Neural crest cell (in vitro differentiated cells): Measurements from ENCODE around the gene GSX1. TPM values are rescaled to one million over a fixed set of nuclear protein-coding genes. Genes with fewer than 3 reads are reported as not detected.

Experiments used
- DNase-seq: peaks from one replicate; pipeline ENCODE4 v3.0.0; 2021; ENCODE audit warnings: low read depth, mixed read lengths, low spot score
- H3K27ac Mint-ChIP-seq: one replicate; pipeline ENCODE4 v1.8.0; 2021; ENCODE audit warnings: mild to moderate bottlenecking, mixed read lengths; ENCODE audit not compliant: unreplicated experiment
- H3K27me3 Mint-ChIP-seq: 2 replicates; pipeline ENCODE4 v1.8.0; 2021; ENCODE audit warnings: low read depth, mild to moderate bottlenecking, mixed read lengths
- H3K36me3 Mint-ChIP-seq: 2 replicates; pipeline ENCODE4 v1.8.0; 2021; ENCODE audit warnings: low read depth, mild to moderate bottlenecking, mixed read lengths
- H3K4me1 Mint-ChIP-seq: 2 replicates; pipeline ENCODE4 v1.8.0; 2021; ENCODE audit warnings: mixed read lengths
- H3K4me3 Mint-ChIP-seq: one replicate; pipeline ENCODE4 v1.8.0; 2021; ENCODE audit warnings: mild to moderate bottlenecking, mixed read lengths
- H3K9me3 Mint-ChIP-seq: 2 replicates; pipeline ENCODE4 v1.8.0; 2021; ENCODE audit warnings: mixed read lengths
- CTCF ChIP-seq: fragments of 200-600 bp; sonication (generic); conservative IDR thresholded peaks from 2 replicates; pipeline ENCODE4 v1.5.0; 2021; ENCODE audit warnings: antibody characterized with exemption, mild to moderate bottlenecking
- total RNA-seq: library from RNA; stranded (reverse); gene quantifications from 2 replicates; pipeline ENCODE4 v1.2.1, GENCODE V29; 2021

GSX1 gene
- total RNA-seq, 1 donor from 2014 or later = 11.4 TPM

DNA sequence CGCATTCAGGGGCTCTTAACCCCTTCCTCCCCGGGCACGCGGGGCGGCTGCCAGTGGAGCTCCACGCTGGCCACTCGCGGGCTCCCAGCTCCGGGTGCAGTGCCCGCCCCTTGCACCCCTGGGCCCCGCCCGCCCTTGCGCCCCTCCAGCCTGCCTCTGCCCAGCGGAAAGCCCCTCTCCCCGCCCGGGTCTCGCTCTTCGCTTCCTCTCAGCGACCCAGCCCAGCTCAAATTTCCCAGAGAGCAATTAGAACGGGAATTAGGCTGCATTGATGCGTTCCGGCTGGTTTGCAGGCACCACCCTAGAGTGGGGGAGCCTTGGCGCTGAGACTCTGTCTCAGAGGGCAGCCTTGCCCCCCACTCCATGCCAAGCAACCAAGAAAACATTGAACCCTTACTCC lies 1.8 kb upstream of the GSX1 start:
- H3K4me3 Mint-ChIP-seq = peak overlapping the region; percentile 90
- TF ChIP-seq CTCF = no peak
- no peak for DNase-seq
- H3K36me3 Mint-ChIP-seq = peaks cover 3% of the 10 kb centered on the region
- peaks cover 38% of the 10 kb centered on the region for H3K4me1 Mint-ChIP-seq
- H3K9me3 Mint-ChIP-seq = no peaks in the 10 kb centered on the region
- peaks cover 92% of the 10 kb centered on the region for H3K27me3 Mint-ChIP-seq
- no peak overlapping the region for H3K27ac Mint-ChIP-seq

- DNase-seq = no peak
- Mint-ChIP-seq H3K36me3 (peaks cover 3% of the 10 kb centered on the region), H3K27ac (no peak overlapping the region), H3K4me1 (peaks cover 39% of the 10 kb centered on the region), H3K4me3 (peak overlapping the region; percentile 90), H3K27me3 (peaks cover 95% of the 10 kb centered on the region), H3K9me3 (no peaks in the 10 kb centered on the region)
- TF ChIP-seq CTCF = no peak
Measured at GRCh38 chr13:27791146-27791900, 960 bp upstream of the GSX1 start.

DNA sequence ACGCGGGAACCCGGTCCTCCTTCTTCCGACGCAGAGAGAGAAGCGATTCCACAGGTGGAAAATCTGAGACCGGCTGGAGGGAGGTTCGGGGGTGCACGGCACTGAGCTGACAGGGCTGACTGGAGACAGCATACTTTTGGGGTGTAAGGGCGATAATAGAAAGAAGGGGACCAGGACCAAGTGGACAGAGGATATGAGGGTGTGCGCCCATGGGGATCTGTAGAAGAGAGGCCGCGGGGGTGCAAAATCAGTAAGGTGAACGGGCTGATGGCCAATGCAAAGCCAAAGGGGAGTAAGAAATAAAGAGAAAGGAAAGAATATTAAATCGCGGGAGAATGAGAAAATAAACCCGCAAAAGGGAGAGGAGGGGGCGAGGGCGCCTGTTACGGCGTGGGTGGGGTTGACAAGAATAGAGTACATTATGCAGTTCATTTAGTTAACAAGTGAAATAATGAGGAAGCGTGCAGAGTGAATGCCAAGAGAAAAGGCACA lies 336 bp upstream of the GSX1 start:
- DNase-seq = no peak
- Mint-ChIP-seq H3K4me3 (peak overlapping the region; percentile 90), H3K27ac (no peak overlapping the region), H3K4me1 (peaks cover 45% of the 10 kb centered on the region), H3K36me3 (peaks cover 3% of the 10 kb centered on the region), H3K27me3 (peaks cover 95% of the 10 kb centered on the region), H3K9me3 (no peaks in the 10 kb centered on the region)
- no peak for TF ChIP-seq CTCF

DNA sequence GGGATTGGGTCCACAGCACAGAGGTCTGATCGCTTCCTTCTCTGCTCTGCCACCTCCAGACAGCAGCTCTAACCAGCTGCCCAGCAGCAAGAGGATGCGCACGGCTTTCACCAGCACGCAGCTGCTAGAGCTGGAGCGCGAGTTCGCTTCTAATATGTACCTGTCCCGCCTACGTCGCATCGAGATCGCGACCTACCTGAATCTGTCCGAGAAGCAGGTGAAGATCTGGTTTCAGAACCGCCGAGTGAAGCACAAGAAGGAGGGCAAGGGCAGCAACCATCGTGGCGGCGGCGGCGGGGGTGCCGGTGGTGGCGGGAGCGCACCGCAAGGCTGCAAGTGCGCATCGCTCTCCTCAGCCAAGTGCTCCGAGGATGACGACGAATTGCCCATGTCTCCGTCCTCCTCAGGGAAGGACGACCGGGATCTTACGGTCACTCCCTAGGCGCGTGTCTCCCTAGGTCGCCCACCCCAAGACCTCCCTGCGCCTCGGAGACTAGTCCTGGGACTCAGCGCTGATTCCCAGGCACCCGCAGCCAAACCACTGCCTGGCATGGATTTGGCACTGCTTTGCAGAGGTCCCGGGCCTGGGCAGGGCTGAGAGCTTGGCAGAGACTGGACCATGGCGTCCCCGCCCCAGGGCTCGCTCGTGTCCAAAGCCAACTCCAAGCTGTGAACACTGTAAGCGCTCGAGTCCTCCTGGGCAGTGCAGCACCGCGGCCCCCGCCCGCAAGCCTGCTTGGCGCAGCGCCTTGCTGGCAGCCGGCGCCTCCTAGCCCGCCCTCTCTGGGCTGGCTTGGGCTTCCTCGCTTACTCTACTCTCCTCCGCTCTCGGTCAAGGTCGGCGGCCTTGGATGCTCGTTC lies 1.5 kb downstream of the GSX1 start:
- H3K27me3 Mint-ChIP-seq = peaks cover 95% of the 10 kb centered on the region
- DNase-seq = no peak
- peaks cover 3% of the 10 kb centered on the region for H3K36me3 Mint-ChIP-seq
- H3K9me3 Mint-ChIP-seq = no peaks in the 10 kb centered on the region
- peak overlapping the region; percentile 87 for H3K4me3 Mint-ChIP-seq
- peaks cover 49% of the 10 kb centered on the region for H3K4me1 Mint-ChIP-seq
- TF ChIP-seq CTCF = no peak
- H3K27ac Mint-ChIP-seq = no peak overlapping the region

- no peak for DNase-seq
- Mint-ChIP-seq H3K4me1 (peaks cover 44% of the 10 kb centered on the region), H3K4me3 (peak overlapping the region; percentile 76), H3K27ac (no peak overlapping the region), H3K9me3 (no peaks in the 10 kb centered on the region), H3K36me3 (peaks cover 3% of the 10 kb centered on the region), H3K27me3 (peaks cover 95% of the 10 kb centered on the region)
- TF ChIP-seq CTCF = no peak
Measured at GRCh38 chr13:27794368-27794691, 2.0 kb downstream of the GSX1 start.
